GM12874 (cell line): ENCODE data around the gene LRRC25.

Source experiments
- TF ChIP-seq, protein P1 (sequence below): IDR thresholded peaks from 2 replicates; pipeline ENCODE4 v1.5.1; 2011; ENCODE audit warnings: low read depth, mild to moderate bottlenecking, control low read depth, low read length, moderate library complexity; ENCODE audit not compliant: insufficient read depth

The LRRC25 gene

DNA sequence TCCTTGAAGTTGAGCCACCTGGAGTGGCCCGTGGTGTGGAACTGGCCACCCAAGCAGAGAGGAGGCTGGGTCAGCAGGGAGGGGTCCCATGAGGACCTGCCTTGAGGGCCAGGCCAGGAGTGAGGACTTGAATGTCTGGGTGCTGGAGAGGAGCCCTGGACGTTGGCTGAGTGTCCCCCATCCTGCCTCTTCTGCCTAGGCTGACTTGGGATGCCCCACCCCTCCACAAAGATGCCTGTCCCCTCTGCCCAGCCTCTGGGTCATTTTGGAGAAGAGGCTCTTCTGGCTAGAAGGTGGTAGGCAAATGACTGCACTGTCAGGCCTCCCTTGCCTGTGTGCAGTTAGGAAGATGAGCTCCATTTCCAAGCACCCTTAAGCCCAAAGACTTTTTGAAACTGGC is 23.5 kb upstream of the LRRC25 start:
- TF ChIP-seq, protein P1, sequence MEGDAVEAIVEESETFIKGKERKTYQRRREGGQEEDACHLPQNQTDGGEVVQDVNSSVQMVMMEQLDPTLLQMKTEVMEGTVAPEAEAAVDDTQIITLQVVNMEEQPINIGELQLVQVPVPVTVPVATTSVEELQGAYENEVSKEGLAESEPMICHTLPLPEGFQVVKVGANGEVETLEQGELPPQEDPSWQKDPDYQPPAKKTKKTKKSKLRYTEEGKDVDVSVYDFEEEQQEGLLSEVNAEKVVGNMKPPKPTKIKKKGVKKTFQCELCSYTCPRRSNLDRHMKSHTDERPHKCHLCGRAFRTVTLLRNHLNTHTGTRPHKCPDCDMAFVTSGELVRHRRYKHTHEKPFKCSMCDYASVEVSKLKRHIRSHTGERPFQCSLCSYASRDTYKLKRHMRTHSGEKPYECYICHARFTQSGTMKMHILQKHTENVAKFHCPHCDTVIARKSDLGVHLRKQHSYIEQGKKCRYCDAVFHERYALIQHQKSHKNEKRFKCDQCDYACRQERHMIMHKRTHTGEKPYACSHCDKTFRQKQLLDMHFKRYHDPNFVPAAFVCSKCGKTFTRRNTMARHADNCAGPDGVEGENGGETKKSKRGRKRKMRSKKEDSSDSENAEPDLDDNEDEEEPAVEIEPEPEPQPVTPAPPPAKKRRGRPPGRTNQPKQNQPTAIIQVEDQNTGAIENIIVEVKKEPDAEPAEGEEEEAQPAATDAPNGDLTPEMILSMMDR, result no peak

DNA sequence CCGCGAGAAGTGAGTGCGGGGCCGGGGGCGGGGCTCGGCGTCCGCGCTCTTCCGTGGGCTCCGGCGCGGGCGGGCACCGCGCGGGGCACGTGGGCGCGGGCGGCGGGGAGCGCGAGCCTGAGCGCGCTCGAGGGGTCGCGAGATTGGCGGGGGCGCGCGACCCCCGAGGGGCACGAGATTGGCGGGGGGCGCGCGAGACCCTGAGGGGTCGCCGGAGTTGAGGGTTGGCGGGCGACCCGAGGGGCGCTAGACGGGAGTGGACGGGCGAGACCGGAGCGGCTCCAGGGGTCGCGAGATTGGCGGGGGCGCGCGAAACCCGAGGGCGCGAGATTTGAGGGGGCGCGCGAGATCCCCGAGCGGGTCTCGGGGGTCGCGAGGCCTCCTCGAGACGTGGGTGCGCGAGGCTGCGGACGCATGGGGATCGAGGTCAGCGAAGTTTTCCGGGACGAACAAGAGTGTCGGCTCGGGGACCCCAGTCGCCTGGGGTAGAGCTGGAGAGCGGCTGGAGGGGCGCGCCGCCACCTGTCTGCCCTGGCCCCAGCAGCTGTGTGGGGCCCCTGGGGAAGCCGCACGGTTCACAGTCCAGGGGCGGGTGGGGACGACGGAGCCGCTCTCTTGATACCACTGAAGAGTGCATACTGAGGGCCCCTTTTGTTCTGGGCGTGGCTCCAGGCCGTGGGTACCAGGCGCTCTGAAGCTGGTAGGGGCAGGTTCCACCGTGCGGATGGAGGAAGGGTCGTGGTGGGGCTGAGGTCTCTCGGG is 22.5 kb upstream of the LRRC25 start:
- TF ChIP-seq, protein P1, result no peak

DNA sequence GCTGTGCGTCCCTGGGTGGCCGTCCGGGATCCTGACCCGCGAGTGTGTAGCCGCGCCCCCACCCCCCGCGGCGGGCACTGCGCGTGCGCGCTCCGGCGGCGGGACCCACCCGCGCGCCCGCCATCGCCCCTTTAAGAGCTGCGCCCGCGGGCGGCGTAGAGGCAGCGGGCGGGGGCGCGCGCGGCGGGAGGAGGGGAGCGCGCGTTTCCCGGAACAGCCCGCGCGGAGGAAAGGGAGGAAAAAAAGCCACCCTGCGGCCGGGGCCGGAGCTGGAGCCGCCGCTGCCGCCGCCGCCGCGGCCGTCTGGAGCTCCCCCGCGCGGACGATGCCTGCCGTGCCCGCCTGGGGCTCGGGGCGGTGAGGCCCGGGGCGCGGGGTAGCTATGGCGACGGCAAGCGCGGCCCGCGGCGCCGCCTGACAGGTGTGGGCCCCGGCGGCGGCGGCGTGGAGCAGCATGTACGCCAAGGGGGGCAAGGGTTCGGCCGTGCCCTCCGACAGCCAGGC is 21.8 kb upstream of the LRRC25 start, which contains the start of gene SSBP4:
SSBP4 (plus strand) TSS at position 204 of the 504 bp plus-strand sequence; CDS start at position 455, 251 bp downstream.
- TF ChIP-seq, protein P1, result peak; percentile 27; the same call in 1 of the 2 replicates

DNA sequence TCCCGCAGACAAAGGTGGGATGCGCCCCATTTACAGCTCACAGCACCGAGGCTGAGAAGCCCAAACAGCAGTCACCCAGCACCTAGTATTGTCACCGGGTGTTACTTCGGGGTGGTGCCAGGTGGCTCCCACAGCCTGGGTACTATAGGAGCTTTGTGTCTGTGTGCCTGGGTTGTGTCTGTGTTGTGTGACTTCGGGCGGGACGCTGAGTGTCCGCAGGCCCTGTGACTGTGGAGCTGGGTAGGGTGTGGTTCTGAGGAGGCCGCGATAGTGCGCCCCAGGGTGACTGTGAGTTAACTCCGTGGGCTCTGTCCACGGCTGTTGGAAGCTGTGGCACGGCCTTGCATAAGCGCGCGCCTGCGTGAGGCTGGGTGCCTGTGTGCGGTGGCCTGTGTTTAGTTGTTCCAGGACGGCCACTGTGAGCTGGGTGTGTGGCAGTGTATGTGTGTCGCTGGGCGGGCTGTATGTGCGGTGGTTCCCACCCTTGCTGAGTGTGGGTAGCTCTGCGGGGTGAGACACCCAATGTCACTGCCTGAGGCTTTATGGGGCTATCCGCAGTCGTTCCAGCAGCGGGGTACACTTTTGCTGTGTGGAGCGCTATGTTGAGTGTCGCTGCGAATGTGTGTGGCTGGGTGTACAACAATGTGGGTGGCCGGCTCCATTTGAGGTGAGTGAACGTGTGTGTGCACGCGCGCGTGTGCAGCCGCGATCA is 21.2 kb upstream of the LRRC25 start:
- TF ChIP-seq, protein P1, result no peak

DNA sequence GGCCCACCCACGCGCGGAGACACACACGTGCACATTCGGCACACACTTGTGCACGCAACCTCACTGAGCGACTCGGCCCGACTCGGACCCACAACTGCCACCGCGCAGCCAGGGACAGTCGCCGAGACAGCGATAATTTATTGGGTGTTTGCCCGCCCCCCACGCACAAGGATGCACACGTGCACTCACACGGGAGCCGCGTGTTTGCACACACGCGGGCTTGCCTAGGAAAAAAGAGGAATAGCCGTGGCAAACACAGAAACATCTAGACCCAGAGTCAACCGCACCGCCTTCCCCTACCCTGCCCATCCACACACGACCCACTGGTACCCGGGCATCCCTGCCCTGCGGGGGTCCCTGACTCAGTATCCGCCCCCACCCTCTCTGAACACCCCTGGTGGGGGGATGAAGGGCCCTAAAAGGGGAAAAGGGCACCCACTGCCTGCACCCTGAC is 20.6 kb upstream of the LRRC25 start:
- TF ChIP-seq, protein P1, result no peak

DNA sequence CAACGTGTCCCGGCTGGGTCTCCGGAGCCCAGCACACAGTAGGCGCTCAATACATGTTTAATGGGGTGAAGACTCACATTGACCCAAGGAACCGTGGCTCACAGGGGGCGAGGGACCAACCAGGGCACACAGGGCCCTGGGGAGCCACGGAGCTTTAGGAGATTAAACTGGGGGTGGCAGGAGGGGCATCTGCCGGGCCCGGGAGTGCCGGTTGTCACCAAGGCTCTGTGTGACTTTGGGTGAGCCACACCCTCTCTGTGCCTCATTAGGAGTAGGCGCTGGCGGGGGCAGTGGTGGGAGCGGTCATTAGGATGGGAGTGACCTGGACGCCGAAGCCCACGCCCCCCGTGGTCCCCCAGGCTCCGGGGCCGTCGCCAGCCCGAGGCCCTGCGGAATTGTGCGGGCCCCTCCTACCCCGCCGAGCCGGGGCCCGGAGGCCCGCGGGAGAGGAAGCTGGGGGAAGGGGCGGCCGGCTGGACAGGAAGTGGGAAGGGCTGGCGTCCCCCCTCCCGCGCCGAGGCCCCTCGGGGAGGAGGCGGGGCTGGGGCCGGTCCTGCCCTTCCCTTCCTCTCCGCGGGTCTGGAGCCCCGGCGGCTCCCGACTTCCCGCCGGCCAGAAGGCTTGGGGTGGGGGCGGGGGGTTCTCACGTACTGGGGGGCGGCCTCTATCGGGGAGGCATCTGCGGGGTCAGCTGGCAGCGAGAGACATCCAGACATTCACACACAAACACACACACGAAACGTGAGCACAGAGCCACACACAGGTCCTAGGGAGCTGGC is 20.0 kb upstream of the LRRC25 start:
- TF ChIP-seq, protein P1, result no peak
